Measurements from ENCODE around the gene ZBTB4.

The ZBTB4 gene

GRCh38 chr17:7495906-7496434 lies 16.5 kb upstream of the ZBTB4 start:
- no peaks in the 10 kb centered on the region for H3K9me3 ChIP-seq (ENCODE audit: insufficient read depth, low read length, severe bottlenecking)
- H3K4me1 ChIP-seq (ENCODE audit: insufficient read depth, low read length) = 0 out of 2 replicates have a peak, but pooled peaks cover 5% of the 10 kb centered on the region
- TF ChIP-seq EZH2 (IDR thresholded peaks at IDR 0.05; ENCODE audit: borderline replicate concordance, low read depth, low read length, severe bottlenecking) = no peak
- TF ChIP-seq, protein P1, sequence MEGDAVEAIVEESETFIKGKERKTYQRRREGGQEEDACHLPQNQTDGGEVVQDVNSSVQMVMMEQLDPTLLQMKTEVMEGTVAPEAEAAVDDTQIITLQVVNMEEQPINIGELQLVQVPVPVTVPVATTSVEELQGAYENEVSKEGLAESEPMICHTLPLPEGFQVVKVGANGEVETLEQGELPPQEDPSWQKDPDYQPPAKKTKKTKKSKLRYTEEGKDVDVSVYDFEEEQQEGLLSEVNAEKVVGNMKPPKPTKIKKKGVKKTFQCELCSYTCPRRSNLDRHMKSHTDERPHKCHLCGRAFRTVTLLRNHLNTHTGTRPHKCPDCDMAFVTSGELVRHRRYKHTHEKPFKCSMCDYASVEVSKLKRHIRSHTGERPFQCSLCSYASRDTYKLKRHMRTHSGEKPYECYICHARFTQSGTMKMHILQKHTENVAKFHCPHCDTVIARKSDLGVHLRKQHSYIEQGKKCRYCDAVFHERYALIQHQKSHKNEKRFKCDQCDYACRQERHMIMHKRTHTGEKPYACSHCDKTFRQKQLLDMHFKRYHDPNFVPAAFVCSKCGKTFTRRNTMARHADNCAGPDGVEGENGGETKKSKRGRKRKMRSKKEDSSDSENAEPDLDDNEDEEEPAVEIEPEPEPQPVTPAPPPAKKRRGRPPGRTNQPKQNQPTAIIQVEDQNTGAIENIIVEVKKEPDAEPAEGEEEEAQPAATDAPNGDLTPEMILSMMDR (IDR thresholded peaks at IDR 0.05; ENCODE audit: borderline replicate concordance, extremely low read depth, low read length, poor library complexity, severe bottlenecking) = no peak
- H3K27ac ChIP-seq (ENCODE audit: low read length) = no peak overlapping the region
- DNase-seq = no peak
- peaks cover 62% of the 10 kb centered on the region for H3K79me2 ChIP-seq (ENCODE audit: insufficient read depth, low read length)
- H3K36me3 ChIP-seq (ENCODE audit: insufficient read depth, low read length) = peaks cover 72% of the 10 kb centered on the region
- H3K27me3 ChIP-seq (ENCODE audit: insufficient read depth, low read length, poor library complexity) = no peaks in the 10 kb centered on the region
- ATAC-seq (ENCODE audit: insufficient read depth, low read depth) = no peak
- no peak overlapping the region for H2AFZ ChIP-seq (ENCODE audit: low read depth, low read length)
- peaks cover 66% of the 10 kb centered on the region for H4K20me1 ChIP-seq (ENCODE audit: insufficient read depth, low read length)
- no peak overlapping the region for H3K4me2 ChIP-seq (ENCODE audit: insufficient read depth, low read length)
- no peak overlapping the region for H3K9ac ChIP-seq (ENCODE audit: low read depth, low read length)
- H3K4me3 ChIP-seq (ENCODE audit: low read depth in 1 of 2, low read length in 2 of 2) = no peak overlapping the region

DNA sequence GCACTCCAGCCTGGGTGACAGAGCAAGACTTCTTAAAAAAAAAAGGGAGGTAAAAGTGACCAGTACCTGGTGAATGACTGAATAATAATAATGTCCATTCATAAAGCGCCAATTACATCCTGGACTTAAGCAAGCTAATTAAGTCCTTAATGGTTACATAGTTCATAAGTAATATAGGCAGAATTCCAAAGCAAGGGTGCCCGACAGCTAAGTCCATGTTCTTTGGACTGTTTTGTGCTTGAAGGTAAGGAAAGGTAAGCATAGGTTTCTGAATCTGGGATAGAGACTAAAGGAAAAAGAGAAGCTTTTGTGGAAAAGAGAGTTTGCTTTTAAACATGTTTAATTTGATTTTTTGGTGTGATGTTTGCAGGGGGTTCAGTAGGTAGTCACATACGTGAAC lies 14.5 kb upstream of the ZBTB4 start:
- peaks cover 83% of the 10 kb centered on the region for H3K79me2 ChIP-seq (ENCODE audit: insufficient read depth, low read length)

DNA sequence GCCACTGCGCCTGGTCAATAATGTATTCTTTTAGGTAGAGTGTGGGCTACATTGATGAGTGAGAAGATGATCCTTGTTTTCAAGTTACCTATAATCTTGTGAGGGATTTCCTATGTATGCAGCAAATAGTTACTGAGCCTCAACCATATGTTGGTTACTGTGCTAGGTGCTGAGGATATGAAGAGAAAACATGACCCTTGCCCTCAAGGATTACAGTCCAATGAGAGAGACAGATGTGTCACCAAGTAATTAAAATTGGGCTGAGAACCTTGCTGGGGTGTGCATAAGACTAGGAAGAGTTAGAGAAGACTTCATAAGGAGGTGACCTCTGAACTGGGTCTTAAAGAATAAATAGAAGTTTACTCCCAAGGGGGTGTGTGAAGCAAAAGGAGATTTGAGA lies 12.2 kb upstream of the ZBTB4 start:
- Histone ChIP-seq H3K27ac (ENCODE audit: low read length) (no peak overlapping the region), H3K27me3 (ENCODE audit: insufficient read depth, low read length, poor library complexity) (no peaks in the 10 kb centered on the region), H3K9ac (ENCODE audit: low read depth, low read length) (no peak overlapping the region), H3K79me2 (ENCODE audit: insufficient read depth, low read length) (peaks cover 99% of the 10 kb centered on the region), H3K9me3 (ENCODE audit: insufficient read depth, low read length, severe bottlenecking) (no peaks in the 10 kb centered on the region), H3K36me3 (ENCODE audit: insufficient read depth, low read length) (peaks cover 59% of the 10 kb centered on the region), H4K20me1 (ENCODE audit: insufficient read depth, low read length) (peaks cover 90% of the 10 kb centered on the region), H2AFZ (ENCODE audit: low read depth, low read length) (no peak overlapping the region), H3K4me2 (ENCODE audit: insufficient read depth, low read length) (peak overlapping the region; percentile 4; the same call in 1 of the 2 replicates), H3K4me1 (ENCODE audit: insufficient read depth, low read length) (peaks cover 39% of the 10 kb centered on the region), H3K4me3 (ENCODE audit: low read depth in 1 of 2, low read length in 2 of 2) (no peak overlapping the region)
- no peak for DNase-seq
- ATAC-seq (ENCODE audit: insufficient read depth, low read depth) = no peak
- TF ChIP-seq, protein P1 (IDR thresholded peaks at IDR 0.05; ENCODE audit: borderline replicate concordance, extremely low read depth, low read length, poor library complexity, severe bottlenecking) = no peak
- TF ChIP-seq EZH2 (IDR thresholded peaks at IDR 0.05; ENCODE audit: borderline replicate concordance, low read depth, low read length, severe bottlenecking) = no peak

More for the DNA sequence above, 14.5 kb upstream of the ZBTB4 start:
- Histone ChIP-seq H4K20me1 (ENCODE audit: insufficient read depth, low read length) (peaks cover 85% of the 10 kb centered on the region), H3K27ac (ENCODE audit: low read length) (no peak overlapping the region), H3K9me3 (ENCODE audit: insufficient read depth, low read length, severe bottlenecking) (no peaks in the 10 kb centered on the region), H3K36me3 (ENCODE audit: insufficient read depth, low read length) (peaks cover 71% of the 10 kb centered on the region), H3K4me1 (ENCODE audit: insufficient read depth, low read length) (peaks cover 20% of the 10 kb centered on the region; the same call in 1 of the 2 replicates), H3K4me3 (ENCODE audit: low read depth in 1 of 2, low read length in 2 of 2) (no peak overlapping the region), H2AFZ (ENCODE audit: low read depth, low read length) (no peak overlapping the region), H3K27me3 (ENCODE audit: insufficient read depth, low read length, poor library complexity) (no peaks in the 10 kb centered on the region), H3K9ac (ENCODE audit: low read depth, low read length) (no peak overlapping the region), H3K4me2 (ENCODE audit: insufficient read depth, low read length) (no peak overlapping the region)
- TF ChIP-seq, protein P1 (IDR thresholded peaks at IDR 0.05; ENCODE audit: borderline replicate concordance, extremely low read depth, low read length, poor library complexity, severe bottlenecking) = no peak
- no peak for TF ChIP-seq EZH2 (IDR thresholded peaks at IDR 0.05; ENCODE audit: borderline replicate concordance, low read depth, low read length, severe bottlenecking)
- no peak for ATAC-seq (ENCODE audit: insufficient read depth, low read depth)
- DNase-seq = no peak
